Neuronal stem cell (in vitro differentiated cells): Measurements from ENCODE around the gene IGFN1.

Source experiments
- DNase-seq: peaks from one replicate; pipeline ENCODE4 v3.0.0-alpha.2; 2013; ENCODE audit warnings: low spot score
- H2AFZ ChIP-seq: one replicate; pipeline ENCODE4 v1.6.1; 2013; ENCODE audit warnings: mild to moderate bottlenecking, low read length, inconsistent platforms
- H2AK5ac ChIP-seq: 2 replicates; pipeline ENCODE4 v1.6.1; 2013; ENCODE audit warnings: low read depth, mild to moderate bottlenecking, inconsistent platforms, low read length, moderate library complexity, mixed read lengths
- H2BK120ac ChIP-seq: 2 replicates; pipeline ENCODE4 v1.6.1; 2013; ENCODE audit warnings: low read depth, mild to moderate bottlenecking, inconsistent platforms, low read length, moderate library complexity, mixed read lengths
- H2BK12ac ChIP-seq: one replicate; pipeline ENCODE4 v1.6.1; 2013; ENCODE audit warnings: low read length, inconsistent platforms
- H2BK15ac ChIP-seq: 2 replicates; pipeline ENCODE4 v1.6.1; 2013; ENCODE audit warnings: mild to moderate bottlenecking, low read length, inconsistent platforms, mixed read lengths
- H2BK5ac ChIP-seq: one replicate; pipeline ENCODE4 v1.6.1; 2013; ENCODE audit warnings: inconsistent platforms, mild to moderate bottlenecking, low read length, moderate library complexity
- H3K14ac ChIP-seq: one replicate; pipeline ENCODE4 v1.6.1; 2013; ENCODE audit warnings: low read length, inconsistent platforms
- H3K18ac ChIP-seq: 2 replicates; pipeline ENCODE4 v1.6.1; 2013; ENCODE audit warnings: low read length, inconsistent platforms
- H3K23ac ChIP-seq: 2 replicates; pipeline ENCODE4 v1.6.1; 2013; ENCODE audit warnings: low read depth, mild to moderate bottlenecking, mixed read lengths, low read length, inconsistent platforms; ENCODE audit not compliant: poor library complexity
- H3K27ac ChIP-seq: replicated peaks from 3 replicates; pipeline ENCODE4 v1.5.1; 2013; ENCODE audit warnings: low read length, inconsistent platforms
- H3K27me3 ChIP-seq, 3 experiments: 2 replicates each; pipeline ENCODE4 v1.6.1; 2013; ENCODE audit warnings: low read length in 3 of 3, mild to moderate bottlenecking in 2 of 3, inconsistent platforms in 1 of 3, low read depth in 1 of 3, mixed read lengths in 1 of 3, moderate library complexity in 1 of 3; ENCODE audit not compliant: control insufficient read depth in 3 of 3, insufficient read depth in 3 of 3
- H3K36me3 ChIP-seq, 2 donors: replicated peaks in 1 of 2; 2 replicates each; pipeline ENCODE4 v1.6.1; 2013; ENCODE audit warnings: low read length in 2 of 2; ENCODE audit not compliant: control insufficient read depth in 2 of 2, insufficient read depth in 2 of 2
- H3K4ac ChIP-seq: 2 replicates; pipeline ENCODE4 v1.6.1; 2013; ENCODE audit warnings: inconsistent platforms, mild to moderate bottlenecking, low read length, moderate library complexity
- H3K4me1 ChIP-seq, 2 donors: 1 replicate in 1 of 2; 2 replicates in 1 of 2; pipeline ENCODE4 v1.6.1; 2013; ENCODE audit warnings: low read length in 2 of 2, low read depth in 1 of 2; ENCODE audit not compliant: control insufficient read depth in 2 of 2, insufficient read depth in 1 of 2
- H3K4me2 ChIP-seq: one replicate; pipeline ENCODE4 v1.6.1; 2013; ENCODE audit warnings: mild to moderate bottlenecking, low read length, inconsistent platforms; ENCODE audit not compliant: insufficient read depth, poor library complexity, severe bottlenecking
- H3K4me3 ChIP-seq, 2 donors: 2 replicates each; pipeline ENCODE4 v1.5.1; 2013; ENCODE audit warnings: low read length in 2 of 2, mild to moderate bottlenecking in 2 of 2, inconsistent platforms in 1 of 2, moderate library complexity in 1 of 2
- H3K79me1 ChIP-seq: one replicate; pipeline ENCODE4 v1.6.1; 2013; ENCODE audit warnings: low read depth, mild to moderate bottlenecking, inconsistent platforms, low read length, moderate library complexity
- H3K9ac ChIP-seq: one replicate; pipeline ENCODE4 v1.6.1; 2013; ENCODE audit warnings: mild to moderate bottlenecking, low read depth, low read length, inconsistent platforms; ENCODE audit not compliant: poor library complexity
- H3K9me3 ChIP-seq, 2 donors: replicated peaks in 1 of 2; 2 replicates each; pipeline versions ENCODE3 to v1.6.1; 2013; ENCODE audit warnings: low read length in 2 of 2, mild to moderate bottlenecking in 2 of 2, inconsistent platforms in 1 of 2, low read depth in 1 of 2, mixed read lengths in 1 of 2, moderate library complexity in 1 of 2; ENCODE audit not compliant: control insufficient read depth in 2 of 2, insufficient read depth in 1 of 2
- H4K8ac ChIP-seq: one replicate; pipeline ENCODE4 v1.6.1; 2013; ENCODE audit warnings: low read depth, mild to moderate bottlenecking, inconsistent platforms, low read length, moderate library complexity
- H4K91ac ChIP-seq: one replicate; pipeline ENCODE4 v1.6.1; 2013; ENCODE audit warnings: low read length, low read depth, mild to moderate bottlenecking, inconsistent platforms; ENCODE audit not compliant: poor library complexity
- WGBS, 2 donors: extraction: QIAGEN DNeasy Blood & Tissue Kit; methylation state at CpG; one replicate each; pipeline ENCODE4 v1.1.7; 2013; ENCODE audit warnings: missing lambda C conversion rate in 2 of 2, mixed read lengths in 1 of 2; ENCODE audit not compliant: insufficient read length in 2 of 2, insufficient replicate concordance in 1 of 2; ENCODE audit errors: extremely low coverage in 2 of 2; 5-methylcytosine and 5-hydroxymethylcytosine counted together

Gene IGFN1

GRCh38 chr1:201208236-201208635 lies 17.6 kb downstream of the IGFN1 start:
- Histone ChIP-seq H3K27ac (no peak overlapping the region), H3K4me1 (peaks cover 0 to 3% of the 10 kb centered on the region in 2 donors), H2BK5ac (no peak overlapping the region), H2BK15ac (no peak overlapping the region), H3K23ac (no peak overlapping the region), H3K4me3 (no peak overlapping the region), H3K9ac (no peak overlapping the region), H3K36me3 (no peaks in the 10 kb centered on the region), H3K27me3 (peaks cover 0 to 54% (median 0%) of the 10 kb centered on the region in 3 experiments), H3K4ac (no peak overlapping the region), H2AK5ac (peak overlapping the region; percentile 56), H3K18ac (no peak overlapping the region), H3K14ac (no peak overlapping the region), H2AFZ (no peak overlapping the region), H2BK120ac (no peak overlapping the region), H4K91ac (no peak overlapping the region), H3K4me2 (no peak overlapping the region), H4K8ac (no peak overlapping the region), H2BK12ac (no peak overlapping the region), H3K79me1 (no peaks in the 10 kb centered on the region), H3K9me3 (no peaks in the 10 kb centered on the region)
- WGBS, 2 donors: no CpG with 5 or more reads among the region's 2 CpGs
- no peak for DNase-seq

GRCh38 chr1:201212056-201212455 lies 21.4 kb downstream of the IGFN1 start:
- Histone ChIP-seq H2BK5ac (no peak overlapping the region), H4K8ac (no peak overlapping the region), H2BK12ac (no peak overlapping the region), H3K4me1 (peaks cover 2% of the 10 kb centered on the region in 2 donors), H3K14ac (no peak overlapping the region), H4K91ac (no peak overlapping the region), H2BK15ac (peak overlapping the region; percentile 20), H3K36me3 (no peaks in the 10 kb centered on the region), H3K27me3 (peaks cover 0 to 36% (median 0%) of the 10 kb centered on the region in 3 experiments), H3K4me3 (no peak overlapping the region), H3K23ac (peak overlapping the region; percentile 53), H3K27ac (no peak overlapping the region), H3K9me3 (no peaks in the 10 kb centered on the region), H2AFZ (no peak overlapping the region), H3K4me2 (no peak overlapping the region), H3K79me1 (no peaks in the 10 kb centered on the region), H2AK5ac (no peak overlapping the region), H2BK120ac (no peak overlapping the region), H3K18ac (no peak overlapping the region), H3K4ac (no peak overlapping the region), H3K9ac (no peak overlapping the region)
- WGBS, 2 donors: no CpG with 5 or more reads among the region's 5 CpGs
- DNase-seq: no peak

- Histone ChIP-seq H2BK12ac (no peak overlapping the region), H2AFZ (no peak overlapping the region), H2BK120ac (no peak overlapping the region), H3K9me3 (no peaks in the 10 kb centered on the region), H3K9ac (no peak overlapping the region), H3K36me3 (no peaks in the 10 kb centered on the region), H3K79me1 (no peaks in the 10 kb centered on the region), H2AK5ac (no peak overlapping the region), H3K4ac (no peak overlapping the region), H3K4me1 (peaks cover 2% of the 10 kb centered on the region in 2 donors), H3K14ac (no peak overlapping the region), H2BK15ac (no peak overlapping the region), H2BK5ac (no peak overlapping the region), H3K4me2 (no peak overlapping the region), H4K91ac (no peak overlapping the region), H3K23ac (no peak overlapping the region), H3K4me3 (no peak overlapping the region), H4K8ac (no peak overlapping the region), H3K27ac (no peak overlapping the region), H3K18ac (no peak overlapping the region), H3K27me3 (peaks cover 0 to 31% (median 0%) of the 10 kb centered on the region in 3 experiments)
- DNase-seq: no peak
- WGBS, 2 donors: no CpG with 5 or more reads among the region's 8 CpGs
These were observed 21.9 kb downstream of the IGFN1 start for GRCh38 chr1:201212461-201213055.

GRCh38 chr1:201213106-201213770 lies 22.6 kb downstream of the IGFN1 start:
- H3K18ac ChIP-seq: no peak overlapping the region
- peaks cover 2% of the 10 kb centered on the region in 2 donors for H3K4me1 ChIP-seq
- H3K4me2 ChIP-seq: no peak overlapping the region
- H2AK5ac ChIP-seq: no peak overlapping the region
- peaks cover 0 to 26% (median 0%) of the 10 kb centered on the region in 3 experiments for H3K27me3 ChIP-seq
- H4K8ac ChIP-seq: no peak overlapping the region
- H3K14ac ChIP-seq: no peak overlapping the region
- WGBS, 2 donors: no CpG with 5 or more reads among the region's 6 CpGs
- H2BK12ac ChIP-seq: no peak overlapping the region
- no peak overlapping the region for H4K91ac ChIP-seq
- H3K23ac ChIP-seq: no peak overlapping the region
- no peak overlapping the region for H3K4me3 ChIP-seq
- H2BK15ac ChIP-seq: no peak overlapping the region
- H3K27ac ChIP-seq: no peak overlapping the region
- no peak for DNase-seq
- H3K79me1 ChIP-seq: no peaks in the 10 kb centered on the region
- H3K4ac ChIP-seq: no peak overlapping the region
- no peak overlapping the region for H2AFZ ChIP-seq
- no peak overlapping the region for H3K9ac ChIP-seq
- H3K36me3 ChIP-seq: no peaks in the 10 kb centered on the region
- H2BK5ac ChIP-seq: no peak overlapping the region
- H3K9me3 ChIP-seq: no peaks in the 10 kb centered on the region
- H2BK120ac ChIP-seq: no peak overlapping the region
